IPS-18c (cell line): ENCODE measurements around the gene FPR1.

Source experiments
- H3K4me3 ChIP-seq: 2 replicates; pipeline ENCODE4 v1.7.0; 2013; ENCODE audit warnings: low read depth, mild to moderate bottlenecking, low read length, moderate library complexity; ENCODE audit not compliant: insufficient read depth
- H3K9me3 ChIP-seq: one replicate; pipeline ENCODE4 v1.6.1; 2013; ENCODE audit warnings: mild to moderate bottlenecking, low read length, moderate library complexity; ENCODE audit not compliant: control insufficient read depth, insufficient read depth

FPR1 gene, protein sequence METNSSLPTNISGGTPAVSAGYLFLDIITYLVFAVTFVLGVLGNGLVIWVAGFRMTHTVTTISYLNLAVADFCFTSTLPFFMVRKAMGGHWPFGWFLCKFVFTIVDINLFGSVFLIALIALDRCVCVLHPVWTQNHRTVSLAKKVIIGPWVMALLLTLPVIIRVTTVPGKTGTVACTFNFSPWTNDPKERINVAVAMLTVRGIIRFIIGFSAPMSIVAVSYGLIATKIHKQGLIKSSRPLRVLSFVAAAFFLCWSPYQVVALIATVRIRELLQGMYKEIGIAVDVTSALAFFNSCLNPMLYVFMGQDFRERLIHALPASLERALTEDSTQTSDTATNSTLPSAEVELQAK

DNA sequence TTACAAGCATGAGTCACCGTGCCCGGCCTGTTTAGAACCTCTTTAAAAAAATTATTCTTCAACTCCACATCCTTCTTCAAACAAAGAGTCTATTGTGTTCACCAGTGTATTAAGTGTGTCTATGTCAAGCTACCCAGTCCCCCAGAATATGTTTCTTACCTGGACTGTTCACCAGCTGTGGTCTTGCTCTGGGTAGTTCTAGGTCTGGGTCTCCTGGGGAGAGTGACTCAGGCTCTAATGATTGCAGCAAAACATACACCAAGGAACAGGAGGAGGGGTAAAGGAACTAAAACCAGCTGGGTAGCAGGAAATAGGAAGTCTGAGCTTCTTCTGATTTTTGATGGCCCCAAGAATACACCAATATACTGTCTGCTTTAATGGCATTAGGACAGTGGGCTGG lies at the start of gene FPR1:
Gene FPR1 (minus strand): TSS at position 224 of the 400 bp plus-strand sequence. CDS start 4,884 bp downstream, outside the sequence.
- no peak within 1 kb of the TSS for H3K4me3 ChIP-seq

DNA sequence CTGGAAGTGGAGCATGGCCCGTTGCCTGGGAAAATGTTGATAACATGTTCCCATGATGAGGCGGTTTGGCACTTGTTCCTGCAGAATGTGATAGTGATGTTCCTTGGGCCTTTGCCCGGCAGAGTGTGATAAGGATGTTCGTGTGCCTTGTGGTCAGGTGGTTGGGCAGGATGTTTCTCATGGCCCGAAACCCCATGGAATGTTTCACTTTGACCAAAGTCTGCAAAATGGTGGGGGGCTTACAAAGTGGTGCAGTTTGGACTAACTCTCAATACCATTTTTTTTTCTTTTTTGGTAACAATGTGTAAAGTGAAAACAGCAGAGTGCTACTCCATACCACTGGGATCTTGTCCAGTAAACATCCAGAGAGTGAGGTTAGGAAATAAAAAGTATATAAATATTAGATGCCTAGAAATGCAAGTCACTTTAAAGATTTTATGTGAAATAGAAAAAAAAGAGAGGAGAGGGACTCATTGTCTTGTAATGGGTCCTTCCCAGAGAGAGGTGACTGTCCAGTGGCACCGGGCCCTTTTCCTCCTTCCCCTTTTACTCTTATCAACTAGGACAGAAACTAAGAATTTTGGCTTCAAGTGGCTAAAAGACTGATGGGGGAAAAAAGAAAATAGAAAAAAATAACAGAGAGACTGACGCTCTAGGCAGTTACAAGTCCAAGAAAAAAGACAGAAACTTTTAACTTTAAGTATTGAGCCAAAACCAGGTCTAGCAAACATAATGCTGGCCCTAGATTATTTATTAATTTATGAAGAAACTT lies 49.0 kb upstream of the FPR1 start:
- no peak overlapping the region for H3K4me3 ChIP-seq
- H3K9me3 ChIP-seq: peaks cover 2% of the 10 kb centered on the region

More for the DNA sequence above, at the start of gene FPR1:
- peaks cover 7% of the 10 kb centered on the region for H3K9me3 ChIP-seq

DNA sequence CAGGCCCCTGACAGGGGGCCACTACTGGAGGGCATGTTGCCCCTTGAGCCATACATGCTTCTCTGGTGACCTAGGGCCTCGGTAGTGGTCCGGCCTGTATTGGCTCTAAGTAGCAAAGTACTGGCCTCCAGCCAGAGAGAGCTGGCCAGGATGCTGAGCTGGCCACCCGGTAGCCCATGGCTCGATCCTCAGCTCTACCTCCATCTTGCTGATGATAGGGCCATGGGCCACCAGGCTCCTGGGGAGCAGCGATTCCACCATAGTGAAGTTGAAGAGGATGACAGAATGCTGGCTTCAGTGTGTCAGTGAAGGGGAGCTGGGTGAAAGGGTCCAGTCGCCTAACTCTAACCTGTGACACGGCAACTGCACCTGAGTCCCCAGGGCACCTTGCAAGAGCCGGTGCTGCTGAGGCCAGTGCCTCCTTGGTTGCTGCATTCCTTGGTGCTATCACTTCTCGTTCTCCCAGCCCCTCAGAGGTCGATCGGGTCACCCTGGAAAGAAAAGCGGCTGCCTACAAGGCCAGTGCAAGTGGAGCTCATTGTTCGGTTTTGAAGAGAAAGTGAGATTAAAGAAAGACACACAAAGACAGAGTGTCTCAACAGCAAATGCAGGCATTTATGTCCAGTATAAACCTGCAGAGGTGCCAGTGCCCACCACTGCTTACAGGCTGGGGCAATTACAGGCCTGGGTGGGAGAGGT lies 48.2 kb upstream of the FPR1 start:
- peaks cover 2% of the 10 kb centered on the region for H3K9me3 ChIP-seq

DNA sequence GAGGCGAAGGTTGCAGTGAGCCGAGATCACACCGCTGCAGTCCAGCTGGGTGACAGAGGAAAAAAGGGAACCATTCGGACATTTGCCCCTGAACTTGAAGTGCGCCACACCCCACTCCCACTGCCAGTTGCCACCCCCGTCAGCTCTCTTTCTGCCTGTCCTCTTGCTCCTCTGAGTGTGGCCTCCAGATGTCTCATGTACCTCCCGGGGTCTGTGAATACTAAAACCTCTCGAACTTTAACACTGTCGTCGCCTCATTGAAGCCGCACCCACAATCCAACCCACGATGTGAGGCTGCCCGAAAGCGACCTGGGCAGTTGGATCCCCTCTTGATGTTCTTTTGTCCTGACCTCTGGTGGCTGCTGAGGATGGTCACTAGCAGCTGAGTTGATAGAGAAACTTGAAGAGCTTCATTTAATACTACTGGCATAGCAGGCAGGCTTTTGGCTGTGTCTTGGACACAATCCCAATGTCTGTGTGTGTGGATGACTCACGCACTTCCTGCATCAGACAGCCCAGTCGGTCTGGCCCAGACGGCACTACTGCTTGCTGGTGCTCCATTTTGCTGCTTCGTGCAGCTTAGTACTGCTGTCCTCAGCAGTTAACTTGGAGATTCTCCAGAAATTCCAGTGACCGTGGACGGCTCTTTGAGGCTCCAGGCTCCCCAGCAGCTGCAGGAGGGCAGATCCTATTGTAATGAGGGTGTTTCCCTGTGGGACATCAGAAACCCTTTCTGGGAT lies 47.5 kb upstream of the FPR1 start:
- Histone ChIP-seq H3K9me3 (no peaks in the 10 kb centered on the region), H3K4me3 (no peak overlapping the region)

More for the DNA sequence above, 48.2 kb upstream of the FPR1 start:
- H3K4me3 ChIP-seq: no peak overlapping the region

DNA sequence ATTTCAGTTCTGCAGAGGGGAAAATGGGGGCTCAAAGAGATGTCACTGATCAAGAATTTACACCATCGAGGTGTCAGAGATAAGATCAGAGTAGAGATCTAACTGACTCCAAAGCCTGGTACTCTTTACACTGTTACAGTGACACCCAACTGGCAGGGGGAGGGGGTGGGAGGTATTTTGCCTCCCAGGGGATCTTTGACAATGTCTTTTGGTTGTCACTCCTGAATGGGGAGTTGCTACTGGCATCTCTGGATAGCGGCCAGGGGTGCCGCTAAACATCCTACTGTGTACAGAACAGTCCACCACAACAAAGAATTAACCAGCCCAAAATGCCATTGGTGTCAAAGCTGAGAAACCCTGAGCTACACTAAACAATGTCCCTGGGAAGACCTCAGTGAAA lies 46.4 kb upstream of the FPR1 start:
- Histone ChIP-seq H3K4me3 (no peak overlapping the region), H3K9me3 (no peaks in the 10 kb centered on the region)

DNA sequence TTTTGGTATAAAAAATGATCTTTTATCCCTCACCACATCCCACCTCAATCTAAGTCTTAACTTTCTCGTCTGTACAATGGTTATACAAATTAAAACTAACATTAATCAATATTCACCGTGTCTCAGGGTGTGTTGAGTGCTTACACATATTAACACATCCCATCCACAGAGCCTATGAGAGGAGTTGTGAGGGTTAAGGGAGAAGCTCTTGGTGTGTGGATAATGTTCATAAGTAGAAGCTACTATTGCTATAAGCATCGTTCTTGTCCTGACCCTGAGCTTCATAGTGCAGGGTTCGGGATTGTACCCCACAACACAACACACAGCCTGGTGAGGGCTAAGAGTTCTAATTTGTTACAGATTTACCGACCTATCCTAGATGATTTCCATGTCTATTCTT lies 45.8 kb upstream of the FPR1 start:
- H3K9me3 ChIP-seq: no peaks in the 10 kb centered on the region
- no peak overlapping the region for H3K4me3 ChIP-seq

DNA sequence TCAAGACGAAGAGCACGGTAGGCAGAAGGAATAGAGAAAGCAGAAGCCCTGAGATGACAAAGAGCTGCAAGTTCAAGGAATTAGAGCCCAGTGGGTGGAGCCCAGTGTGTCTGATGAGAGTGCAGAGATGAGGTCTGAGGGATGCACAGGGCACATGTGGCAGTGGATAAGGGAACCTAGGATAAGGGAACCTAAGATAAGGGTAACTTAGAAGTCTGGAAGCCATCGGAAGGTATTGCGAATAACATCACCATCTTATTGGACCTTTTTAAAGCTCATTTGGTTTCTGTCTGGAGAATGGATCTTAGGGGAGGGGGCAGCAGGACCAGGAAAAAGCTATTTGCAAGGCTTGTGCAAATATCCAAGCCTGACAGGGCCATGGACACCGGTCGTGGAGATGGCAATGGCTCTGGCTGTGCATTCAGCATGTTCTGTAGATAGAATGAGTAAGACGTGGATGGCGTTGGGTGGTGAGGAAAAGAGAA lies 44.6 kb upstream of the FPR1 start:
- Histone ChIP-seq H3K9me3 (no peaks in the 10 kb centered on the region), H3K4me3 (no peak overlapping the region)

DNA sequence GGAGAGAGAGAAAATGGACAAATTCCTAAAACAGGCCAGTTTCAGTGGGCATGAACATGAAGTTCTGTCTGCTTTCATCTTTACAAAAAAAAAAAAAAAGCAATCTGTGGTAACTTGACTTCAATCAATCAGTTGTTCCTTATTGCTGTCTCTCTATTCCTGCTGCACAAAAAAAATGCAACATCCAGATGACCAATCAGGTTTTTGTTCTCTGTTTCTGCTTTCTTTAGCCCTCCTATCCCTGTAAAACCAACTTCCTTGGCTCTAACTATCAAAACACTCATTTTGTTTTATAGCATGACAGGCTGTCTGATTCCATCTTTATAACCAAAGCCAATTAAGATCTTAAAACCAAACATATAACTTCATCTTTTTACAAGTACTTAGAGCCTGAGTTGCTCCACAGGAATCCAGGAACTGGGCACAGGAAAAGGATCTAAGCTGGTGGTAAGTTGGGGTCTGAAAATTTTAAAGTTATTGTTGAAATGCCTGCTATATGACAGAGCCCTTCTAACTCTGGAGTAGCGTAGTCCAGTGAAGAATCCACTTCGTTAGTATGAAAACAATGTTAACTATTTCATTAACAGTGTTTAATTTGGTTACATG lies 43.3 kb upstream of the FPR1 start, which contains the start of gene FPR3:
Gene FPR3 (plus strand): TSS at position 273 of the 606 bp plus-strand sequence. CDS start 28,592 bp downstream, outside the sequence.
- H3K9me3 ChIP-seq: no peaks in the 10 kb centered on the region

DNA sequence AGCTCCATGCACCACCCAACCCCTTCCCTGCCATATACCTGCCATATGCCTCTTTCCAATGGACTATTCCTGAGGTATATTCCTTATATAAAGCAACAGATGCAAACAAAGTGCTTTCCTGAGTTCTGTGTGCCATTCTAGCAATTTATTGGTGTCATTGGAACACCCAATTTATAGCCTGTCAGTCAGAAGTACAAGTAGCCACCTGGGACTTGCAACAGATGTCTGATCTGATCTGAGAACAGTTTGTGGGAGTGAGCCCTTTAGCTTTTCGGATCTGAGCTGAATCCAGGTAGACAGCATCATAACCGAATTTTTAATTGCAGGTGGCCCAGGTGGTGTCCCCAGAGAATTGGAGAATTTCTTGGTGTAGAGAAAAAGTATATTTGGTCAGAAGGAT lies 42.3 kb upstream of the FPR1 start:
- H3K9me3 ChIP-seq: no peaks in the 10 kb centered on the region
- H3K4me3 ChIP-seq: no peak overlapping the region

More for the DNA sequence above, 43.3 kb upstream of the FPR1 start, which contains the start of gene FPR3:
- H3K4me3 ChIP-seq: no peak within 1 kb of the TSS

DNA sequence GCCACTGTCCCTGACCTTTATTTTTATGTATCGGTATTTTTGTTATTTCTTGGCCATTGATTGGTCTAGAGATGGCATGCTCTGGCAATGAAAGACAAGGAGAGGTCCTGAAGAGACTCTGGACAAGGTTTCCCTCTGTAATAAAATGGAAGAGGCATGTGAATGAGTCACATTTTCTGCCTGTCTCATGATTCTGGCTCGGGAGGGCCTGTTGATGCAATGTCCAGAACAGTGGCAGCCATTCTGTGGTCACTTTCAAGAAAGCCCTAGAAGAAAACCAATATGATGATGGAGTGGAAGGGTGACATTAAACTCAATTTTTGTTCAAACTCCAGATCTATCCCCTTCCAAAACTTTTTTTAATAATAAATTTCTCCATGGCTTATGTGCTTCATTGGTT lies 41.3 kb upstream of the FPR1 start:
- no peaks in the 10 kb centered on the region for H3K9me3 ChIP-seq

DNA sequence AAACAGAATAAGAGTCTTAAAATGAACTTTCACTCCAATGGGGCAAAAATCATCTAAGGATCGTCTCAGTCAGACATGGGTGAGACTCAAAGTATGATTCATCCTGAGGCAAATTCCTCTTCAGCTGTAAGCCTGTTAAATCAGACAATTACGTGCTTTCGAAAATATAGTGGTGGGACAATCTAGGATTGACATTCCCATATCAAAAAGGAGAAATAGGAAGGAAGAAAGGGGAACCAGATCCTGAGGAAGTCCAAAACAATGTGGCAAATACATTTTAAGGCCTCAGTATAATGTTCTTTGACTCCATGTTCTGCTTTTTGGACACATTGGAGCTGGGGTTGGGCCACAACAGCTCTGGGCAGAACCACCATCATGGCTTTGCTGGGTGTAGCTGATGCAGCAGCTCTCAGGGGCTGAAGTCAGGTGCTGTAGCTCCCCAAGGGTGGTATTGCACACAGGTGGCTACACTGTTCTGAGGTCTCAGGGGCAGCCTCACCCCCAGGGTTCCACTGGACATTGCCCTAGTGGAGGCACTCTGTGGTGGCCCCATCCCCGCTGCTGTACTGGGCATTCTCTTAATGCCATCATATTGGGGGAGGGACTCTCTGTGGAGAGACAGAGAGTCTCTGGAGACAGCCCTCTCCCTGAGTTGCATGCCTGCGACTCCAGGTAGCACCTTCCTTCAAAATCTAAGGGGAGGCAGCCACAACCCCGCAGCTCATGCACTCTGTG lies 37.5 kb upstream of the FPR1 start:
- H3K4me3 ChIP-seq: no peak overlapping the region
- no peaks in the 10 kb centered on the region for H3K9me3 ChIP-seq

More for the DNA sequence above, 41.3 kb upstream of the FPR1 start:
- H3K4me3 ChIP-seq: no peak overlapping the region

DNA sequence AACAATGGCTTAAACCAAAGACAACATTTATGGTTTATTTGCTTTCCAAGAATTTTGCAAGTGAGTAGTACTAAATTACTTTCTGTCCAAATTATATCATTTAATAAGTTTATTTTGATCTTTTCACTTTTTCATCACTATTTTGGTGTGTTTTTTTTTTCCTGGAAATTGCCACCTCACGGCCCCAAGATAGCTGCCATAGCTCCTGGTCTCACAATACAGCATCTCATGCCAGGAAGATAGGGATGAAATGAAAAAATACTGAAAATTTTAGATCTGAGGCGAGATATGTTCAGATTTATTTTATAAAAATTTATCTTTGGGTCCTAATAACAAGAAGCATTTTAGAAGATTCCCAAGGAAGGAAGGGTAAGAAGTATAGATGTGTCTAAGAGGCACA lies 36.4 kb upstream of the FPR1 start:
- Histone ChIP-seq H3K4me3 (no peak overlapping the region), H3K9me3 (no peaks in the 10 kb centered on the region)

DNA sequence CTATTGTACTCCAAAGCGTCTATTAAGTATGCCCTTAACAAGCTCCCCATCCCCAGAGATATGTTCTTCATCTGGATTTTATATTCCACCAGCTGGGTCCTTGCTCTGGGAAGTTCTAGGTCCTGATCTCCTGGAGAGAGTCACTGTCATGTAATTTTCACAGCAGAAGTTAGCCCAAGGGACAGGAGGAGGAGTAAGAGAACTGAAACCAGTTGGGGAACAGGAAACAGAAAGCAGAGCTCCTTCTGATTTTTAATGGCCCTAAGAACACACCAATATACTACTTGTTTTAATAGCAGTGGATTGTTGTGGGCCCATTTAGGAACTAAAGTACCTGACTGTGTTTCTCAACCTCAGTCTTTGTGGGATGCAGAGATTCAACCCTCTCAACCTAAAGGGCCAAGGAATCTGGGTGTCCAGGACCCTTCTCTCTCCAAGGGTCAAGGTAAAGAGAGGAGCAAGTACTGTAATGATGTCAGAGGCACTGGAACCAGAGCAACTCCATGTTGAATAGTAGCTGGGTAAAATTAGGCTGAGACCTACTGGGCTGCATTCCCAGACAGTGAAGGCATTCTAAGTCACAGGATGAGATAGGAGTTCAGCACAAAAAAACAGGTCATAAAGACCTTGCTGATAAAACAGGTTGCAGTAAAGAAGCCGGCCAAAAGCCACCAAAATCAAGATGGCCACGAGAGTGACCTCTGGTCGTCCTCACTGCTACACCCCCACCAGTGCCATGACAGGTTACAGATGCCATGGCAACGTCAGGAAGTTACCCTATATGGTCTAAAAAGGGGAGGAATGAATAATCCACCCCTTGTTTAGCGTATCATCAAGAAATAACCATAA lies 35.2 kb upstream of the FPR1 start:
- no peak overlapping the region for H3K4me3 ChIP-seq
- no peaks in the 10 kb centered on the region for H3K9me3 ChIP-seq

DNA sequence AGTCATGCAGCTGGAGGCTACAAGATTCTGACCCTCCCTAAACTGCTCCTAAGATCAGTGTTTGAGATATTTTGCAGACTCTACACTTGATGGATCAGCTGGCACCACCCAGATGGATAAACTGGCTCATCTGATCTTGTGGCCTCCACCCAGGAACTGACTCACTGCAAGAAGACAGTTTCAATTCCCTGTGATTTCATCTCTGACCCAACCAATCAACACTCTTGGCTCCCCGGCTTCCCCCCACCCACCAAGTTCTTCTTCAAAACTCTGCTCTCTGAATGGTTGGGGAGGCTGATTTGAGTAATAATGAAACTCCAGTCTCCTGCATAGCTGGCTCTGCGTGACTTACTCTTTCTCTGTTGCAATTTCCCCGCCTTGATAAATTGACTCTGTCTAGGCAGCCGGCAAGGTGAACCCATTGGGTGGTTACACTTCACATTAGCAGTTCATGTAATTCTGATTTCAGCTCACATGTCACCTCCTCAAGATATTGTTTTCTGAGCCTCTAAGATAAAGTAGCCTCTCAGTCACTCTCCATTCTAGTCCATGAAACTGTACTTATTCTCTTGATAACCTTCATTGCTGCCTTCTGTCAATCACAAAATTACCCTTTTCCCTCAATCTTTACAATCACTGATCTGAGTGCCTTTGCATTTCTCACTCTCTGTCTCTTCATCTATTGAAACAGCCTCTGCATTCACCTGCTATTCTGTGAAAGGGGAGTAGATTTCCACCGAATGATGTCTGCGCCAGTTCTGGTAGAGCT lies 33.4 kb upstream of the FPR1 start:
- H3K9me3 ChIP-seq: no peaks in the 10 kb centered on the region
- no peak overlapping the region for H3K4me3 ChIP-seq
